Mucosa of descending colon (tissue), 3 donors: ENCODE results near the gene FAM13A. TPM values are rescaled to one million over a fixed set of nuclear protein-coding genes. Genes with fewer than 3 reads are reported as not detected.
A peak's percentile ranks its signal among the peaks of the same experiment; 100 is the strongest.

Experiments
- ATAC-seq: fragments of 200-7000 bp; cut with Tn5 transposase; one replicate; pipeline ENCODE4 v1.9.1; 2020; ENCODE audit warnings: mild to moderate bottlenecking, moderate library complexity
- DNase-seq, 3 donors: peaks; one replicate each; pipeline ENCODE4 v3.0.0-alpha.2; 2020
- H3K36me3 ChIP-seq: fragments of 200-600 bp; one replicate; pipeline ENCODE4 v1.8.0; 2021; ENCODE audit warnings: low read depth, mild to moderate bottlenecking
- H3K4me1 ChIP-seq: fragments of 200-600 bp; one replicate; pipeline ENCODE4 v1.8.0; 2021; ENCODE audit warnings: low read depth, mild to moderate bottlenecking
- H3K4me3 ChIP-seq: fragments of 200-600 bp; one replicate; pipeline ENCODE4 v1.8.0; 2021; ENCODE audit warnings: mild to moderate bottlenecking
- H3K9me3 ChIP-seq: fragments of 200-600 bp; one replicate; pipeline ENCODE4 v1.8.0; 2021; ENCODE audit warnings: mild to moderate bottlenecking
- intact Hi-C, 2 donors: fragments of 100-400 bp; cut with DNase I in 1 of 2; cut with micrococcal nuclease in 1 of 2; formaldehyde crosslinking; loops; one replicate each; pipeline versions ENCODE4 v1.11.0 to v1.11.1; 2022; cut with DNase I, micrococcal nuclease
- total RNA-seq, 3 donors: library from RNA; stranded (reverse); fragmentation: NEBNext Ultra II Directional in 2 of 3; extraction: Animal tissue kit (Norgen Biotek cat#: 25700) in 2 of 3; gene quantifications; one replicate each; pipeline versions ENCODE4 v1.2.1 to v1.2.4, GENCODE V29; 2021 to 2023
- TF ChIP-seq, protein P1 (sequence below): fragments of 200-600 bp; IDR thresholded peaks from one replicate; pipeline ENCODE4 v1.8.0; 2022; ENCODE audit warnings: antibody characterized with exemption, mild to moderate bottlenecking
- donor health status: DM: no; HTN: no; CAD: no; lungs with moderate emphysema.
- donor health status: DM: no; HTN: no; CAD: no.
- donor health status: DM: no; HTN: yes; CAD: no.

Gene FAM13A
- total RNA-seq, 3 donors from 2014 or later, result 41.6 to 60.1 (median 50.2) TPM

DNA sequence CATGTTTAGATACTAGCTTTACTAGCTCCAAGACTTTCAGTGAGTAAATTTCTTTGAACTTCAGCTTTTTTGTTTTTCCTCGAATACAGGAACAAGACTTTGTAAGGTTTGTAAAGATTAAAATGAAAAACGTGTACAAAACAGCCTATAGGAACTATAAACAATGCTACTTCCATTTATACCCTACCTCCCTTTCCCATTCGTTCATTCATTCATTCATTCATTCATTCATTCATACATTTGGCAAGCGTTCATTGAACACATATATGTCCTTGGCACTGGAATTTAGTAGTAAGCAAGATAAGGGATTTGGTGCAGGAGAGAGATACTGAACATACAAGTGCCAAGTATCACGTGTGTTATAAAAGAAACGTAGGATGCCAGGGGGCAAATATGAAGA lies 293.9 kb downstream of the FAM13A start:
- Histone ChIP-seq H3K36me3 (peaks cover 8% of the 10 kb centered on the region), H3K4me1 (no peaks in the 10 kb centered on the region), H3K4me3 (no peak overlapping the region), H3K9me3 (no peaks in the 10 kb centered on the region)
- intact Hi-C loops, result no loop called here
- ATAC-seq, result no peak
- TF ChIP-seq, protein P1, sequence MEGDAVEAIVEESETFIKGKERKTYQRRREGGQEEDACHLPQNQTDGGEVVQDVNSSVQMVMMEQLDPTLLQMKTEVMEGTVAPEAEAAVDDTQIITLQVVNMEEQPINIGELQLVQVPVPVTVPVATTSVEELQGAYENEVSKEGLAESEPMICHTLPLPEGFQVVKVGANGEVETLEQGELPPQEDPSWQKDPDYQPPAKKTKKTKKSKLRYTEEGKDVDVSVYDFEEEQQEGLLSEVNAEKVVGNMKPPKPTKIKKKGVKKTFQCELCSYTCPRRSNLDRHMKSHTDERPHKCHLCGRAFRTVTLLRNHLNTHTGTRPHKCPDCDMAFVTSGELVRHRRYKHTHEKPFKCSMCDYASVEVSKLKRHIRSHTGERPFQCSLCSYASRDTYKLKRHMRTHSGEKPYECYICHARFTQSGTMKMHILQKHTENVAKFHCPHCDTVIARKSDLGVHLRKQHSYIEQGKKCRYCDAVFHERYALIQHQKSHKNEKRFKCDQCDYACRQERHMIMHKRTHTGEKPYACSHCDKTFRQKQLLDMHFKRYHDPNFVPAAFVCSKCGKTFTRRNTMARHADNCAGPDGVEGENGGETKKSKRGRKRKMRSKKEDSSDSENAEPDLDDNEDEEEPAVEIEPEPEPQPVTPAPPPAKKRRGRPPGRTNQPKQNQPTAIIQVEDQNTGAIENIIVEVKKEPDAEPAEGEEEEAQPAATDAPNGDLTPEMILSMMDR, result no peak
- no peak for DNase-seq

DNA sequence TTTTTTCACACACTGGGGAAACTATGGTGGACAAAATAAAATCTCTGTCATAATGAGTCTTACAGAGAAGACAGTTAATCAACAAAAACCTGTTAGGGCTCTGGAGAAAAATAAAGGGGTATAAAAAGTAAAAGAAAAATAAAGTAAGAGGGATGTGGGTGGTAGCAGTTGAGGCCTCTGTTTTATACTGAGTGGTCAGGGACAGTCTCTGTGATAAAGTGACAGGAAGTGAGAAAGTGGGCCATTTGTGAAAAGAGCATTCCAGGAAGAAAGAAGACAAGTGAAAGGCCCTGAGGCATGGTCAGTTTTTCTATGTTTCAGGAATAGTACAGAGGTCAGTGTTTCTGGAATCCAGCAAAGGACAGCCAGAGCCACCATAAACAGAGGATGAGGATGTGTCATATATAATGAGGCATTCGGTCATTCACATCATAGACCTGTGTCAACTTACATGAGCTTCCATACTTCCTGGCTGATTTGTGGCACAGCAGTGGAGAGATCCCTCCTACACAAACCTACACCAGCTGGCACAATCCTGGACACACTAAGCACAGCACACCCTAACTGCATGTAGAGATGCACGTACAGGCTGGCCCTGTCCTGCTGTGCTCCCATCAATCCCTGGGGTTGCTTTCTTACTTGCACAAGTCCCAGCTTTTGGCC lies 295.0 kb downstream of the FAM13A start:
- no peaks in the 10 kb centered on the region for H3K4me1 ChIP-seq
- TF ChIP-seq, protein P1, result no peak
- ATAC-seq, result peak; percentile 61
- H3K36me3 ChIP-seq, result peaks cover 5% of the 10 kb centered on the region
- no peaks in the 10 kb centered on the region for H3K9me3 ChIP-seq
- intact Hi-C loops, result no loop called here
- H3K4me3 ChIP-seq, result no peak overlapping the region
- no peak for DNase-seq

DNA sequence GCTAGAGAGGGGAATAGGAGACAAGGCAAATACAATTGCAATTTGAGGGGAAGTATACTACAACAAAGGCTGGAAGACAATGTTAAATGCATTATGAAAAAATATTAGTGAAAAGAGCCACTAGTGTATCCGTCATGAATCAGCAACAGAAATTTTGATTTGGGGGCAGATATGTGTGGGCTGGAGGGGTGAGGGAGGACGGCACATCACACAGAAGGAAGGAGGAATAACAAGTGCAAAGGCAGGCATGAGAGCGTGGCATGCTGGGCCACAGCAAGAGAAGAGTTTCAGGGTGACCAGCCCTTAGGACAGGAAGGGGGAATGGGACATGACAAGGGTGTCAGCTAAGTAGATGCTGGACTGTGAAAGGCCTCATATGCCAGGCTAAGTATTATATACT lies 295.6 kb downstream of the FAM13A start:
- DNase-seq (no peak), ATAC-seq (no peak)
- TF ChIP-seq, protein P1, result no peak
- Histone ChIP-seq H3K9me3 (no peaks in the 10 kb centered on the region), H3K4me3 (no peak overlapping the region), H3K4me1 (no peaks in the 10 kb centered on the region), H3K36me3 (peaks cover 5% of the 10 kb centered on the region)
- intact Hi-C loops, result no loop called here

DNA sequence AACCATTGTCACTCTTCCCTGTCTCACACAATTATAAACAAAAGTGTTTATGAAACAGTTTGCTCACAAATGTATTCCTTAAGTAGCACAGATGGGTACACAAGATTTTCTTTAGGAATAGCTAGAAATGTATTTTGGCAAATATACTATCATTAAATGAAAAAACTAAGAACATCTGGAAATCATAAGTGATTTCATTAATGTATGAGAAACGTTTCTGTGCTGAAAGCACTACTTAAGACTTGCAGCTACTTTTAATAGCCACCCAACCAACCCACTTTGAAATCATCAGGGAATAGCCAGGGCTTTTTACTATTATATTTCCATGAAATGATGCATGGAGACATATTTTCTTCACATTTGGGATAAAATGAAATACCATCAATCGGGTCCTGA lies 297.1 kb downstream of the FAM13A start:
- DNase-seq, result no peak
- H3K9me3 ChIP-seq, result no peaks in the 10 kb centered on the region
- no peak for ATAC-seq
- no peak overlapping the region for H3K4me3 ChIP-seq
- H3K36me3 ChIP-seq, result no peaks in the 10 kb centered on the region
- intact Hi-C loops, result no loop called here
- H3K4me1 ChIP-seq, result no peaks in the 10 kb centered on the region
- TF ChIP-seq, protein P1, result no peak

DNA sequence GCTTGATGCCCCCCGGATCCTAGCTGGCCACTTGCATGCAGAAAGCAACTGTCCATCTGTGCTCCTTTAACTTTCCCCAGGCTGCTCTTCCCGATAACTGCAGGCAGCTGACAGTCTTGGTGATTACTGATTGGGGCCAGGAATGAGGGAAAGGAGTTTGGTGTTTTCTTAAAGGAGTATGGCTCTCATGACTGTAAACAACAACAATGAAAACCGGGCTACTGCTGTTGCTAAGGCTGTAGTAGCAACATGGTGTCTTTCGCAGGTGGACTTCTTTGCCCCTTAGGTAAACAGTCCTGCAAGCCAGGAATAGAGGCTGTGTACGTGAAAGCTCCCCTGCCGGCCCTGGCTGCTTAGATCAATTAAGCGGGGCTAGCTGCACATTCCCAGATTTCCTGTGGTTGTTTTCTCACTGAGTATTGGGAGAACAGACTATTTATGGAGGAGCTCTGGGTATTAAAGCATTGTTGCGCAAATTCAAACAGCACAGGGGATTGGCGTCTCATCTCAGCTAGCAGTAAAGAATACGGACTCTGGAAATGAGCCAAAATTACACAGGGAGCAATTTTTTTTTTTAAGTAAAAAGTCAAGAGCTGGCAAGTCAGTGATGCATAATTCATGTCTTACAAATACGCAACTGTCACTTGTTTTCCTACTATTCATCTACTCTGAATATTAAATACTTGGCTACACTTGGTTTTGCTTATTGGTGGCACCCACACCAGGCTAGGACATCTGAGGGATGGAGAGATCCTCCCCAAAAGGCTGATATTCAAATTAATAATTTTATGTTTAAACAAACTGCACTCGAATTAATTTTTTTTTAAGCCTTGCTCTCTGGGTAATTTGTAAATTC lies 297.7 kb downstream of the FAM13A start:
- DNase-seq, result no peak

More for the DNA sequence above, 297.7 kb downstream of the FAM13A start:
- no peaks in the 10 kb centered on the region for H3K4me1 ChIP-seq
- intact Hi-C loops, result no loop called here
- ATAC-seq, result no peak
- H3K4me3 ChIP-seq, result no peak overlapping the region
- TF ChIP-seq, protein P1, result no peak
- no peaks in the 10 kb centered on the region for H3K36me3 ChIP-seq
- H3K9me3 ChIP-seq, result no peaks in the 10 kb centered on the region
